ENCODE measurements around the gene ADAT2. TPM values are rescaled to one million over a fixed set of nuclear protein-coding genes. Genes with fewer than 3 reads are reported as not detected.

Gene ADAT2
- total RNA-seq: 1 to 10 TPM; 5.7 TPM
- 3.6 TPM for polyA plus RNA-seq (ENCODE audit: insufficient read depth, low read depth, low replicate concordance)
- long read RNA-seq, donor 1, transcript ADAT2-201 (6 exons, 2,065 nt): major isoform, 5 of 37 reads
- long read RNA-seq, donor 1, partial matches to known transcripts: 32 of 37 reads
- long read RNA-seq, donor 1, other reads (novel, unspliced or antisense): 0 of 37 reads
- long read RNA-seq, donor 2, partial matches to known transcripts: 0 of 1 reads
- long read RNA-seq, donor 2, other reads (novel, unspliced or antisense): 0 of 1 reads

DNA sequence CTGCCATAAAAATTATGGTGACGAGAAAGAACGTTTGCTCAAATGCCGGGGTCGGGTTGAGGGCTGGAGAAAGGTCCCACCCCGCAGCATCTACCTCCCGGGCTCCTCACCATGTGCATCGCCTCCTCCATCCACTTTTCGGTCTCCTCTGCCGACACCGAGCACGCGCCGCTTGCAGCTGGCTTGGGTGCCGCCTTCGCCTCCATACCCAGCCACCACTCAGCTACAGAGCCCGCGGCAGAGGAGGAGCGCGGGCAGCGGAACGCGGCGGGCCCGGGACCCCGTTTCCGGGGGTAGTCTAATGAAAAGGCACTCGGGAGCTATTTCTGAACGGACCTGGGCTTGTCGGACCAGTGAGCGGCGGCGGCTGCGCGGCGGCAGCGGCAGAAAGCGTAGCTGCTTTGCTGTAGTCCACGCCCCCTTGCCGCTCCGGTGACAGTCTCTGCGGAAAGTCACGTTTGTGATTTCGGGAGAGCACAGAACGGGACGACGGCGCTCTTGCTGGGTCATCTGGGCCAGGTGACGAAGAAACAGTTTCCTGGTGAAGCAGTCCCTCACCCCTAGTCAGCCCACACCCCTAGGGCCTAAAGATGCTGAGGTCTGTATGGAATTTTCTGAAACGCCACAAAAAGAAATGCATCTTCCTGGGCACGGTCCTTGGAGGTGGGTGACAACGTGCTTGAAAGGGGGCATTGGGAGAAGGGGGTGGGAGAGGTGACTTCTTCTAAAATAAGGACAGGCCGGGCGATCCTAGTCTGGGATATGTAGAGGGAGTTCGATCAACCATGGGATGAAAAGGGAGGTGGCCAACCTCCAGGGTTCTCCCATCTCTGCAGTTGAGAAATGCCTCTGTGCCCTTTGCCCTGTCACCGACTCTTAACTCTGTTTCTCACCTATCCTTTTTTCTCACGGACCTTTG lies at the start of gene ADAT2, which contains the start of gene PEX3:
TSS of gene ADAT2 (minus strand) at position 243 of the 919 bp plus-strand sequence. CDS start at position 206, 37 bp downstream.
TSS of gene PEX3 (plus strand) at position 353 of the 919 bp plus-strand sequence. CDS start at position 591, 238 bp downstream.
- H3K4me1 ChIP-seq: peaks cover 14% of the 10 kb centered on the region
- no peaks in the 10 kb centered on the region for H3K27me3 ChIP-seq
- intact Hi-C loops (cut with DNase I; ENCODE audit: low total_unique reads): no loop called here
- H3K9me3 ChIP-seq: no peaks in the 10 kb centered on the region
- peak within 1 kb of the TSS; percentile 56 to 70 for H3K27ac ChIP-seq
- peak within 1 kb of the TSS; percentile 60 to 71 for H3K4me3 ChIP-seq
- 1 to 3% methylated on average over 16 to 56 of the region's 56 CpGs for WGBS, 2 donors
- DNase-seq: peak; percentile 94
- no peak for TF ChIP-seq POLR2A (IDR thresholded peaks at IDR 0.05)
- TF ChIP-seq, protein P1, sequence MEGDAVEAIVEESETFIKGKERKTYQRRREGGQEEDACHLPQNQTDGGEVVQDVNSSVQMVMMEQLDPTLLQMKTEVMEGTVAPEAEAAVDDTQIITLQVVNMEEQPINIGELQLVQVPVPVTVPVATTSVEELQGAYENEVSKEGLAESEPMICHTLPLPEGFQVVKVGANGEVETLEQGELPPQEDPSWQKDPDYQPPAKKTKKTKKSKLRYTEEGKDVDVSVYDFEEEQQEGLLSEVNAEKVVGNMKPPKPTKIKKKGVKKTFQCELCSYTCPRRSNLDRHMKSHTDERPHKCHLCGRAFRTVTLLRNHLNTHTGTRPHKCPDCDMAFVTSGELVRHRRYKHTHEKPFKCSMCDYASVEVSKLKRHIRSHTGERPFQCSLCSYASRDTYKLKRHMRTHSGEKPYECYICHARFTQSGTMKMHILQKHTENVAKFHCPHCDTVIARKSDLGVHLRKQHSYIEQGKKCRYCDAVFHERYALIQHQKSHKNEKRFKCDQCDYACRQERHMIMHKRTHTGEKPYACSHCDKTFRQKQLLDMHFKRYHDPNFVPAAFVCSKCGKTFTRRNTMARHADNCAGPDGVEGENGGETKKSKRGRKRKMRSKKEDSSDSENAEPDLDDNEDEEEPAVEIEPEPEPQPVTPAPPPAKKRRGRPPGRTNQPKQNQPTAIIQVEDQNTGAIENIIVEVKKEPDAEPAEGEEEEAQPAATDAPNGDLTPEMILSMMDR (IDR thresholded peaks at IDR 0.05): peak in 1 of 3 experiments; percentile 22
- H3K36me3 ChIP-seq (ENCODE audit: low read depth, missing control alignments): no peaks in the 10 kb centered on the region

DNA sequence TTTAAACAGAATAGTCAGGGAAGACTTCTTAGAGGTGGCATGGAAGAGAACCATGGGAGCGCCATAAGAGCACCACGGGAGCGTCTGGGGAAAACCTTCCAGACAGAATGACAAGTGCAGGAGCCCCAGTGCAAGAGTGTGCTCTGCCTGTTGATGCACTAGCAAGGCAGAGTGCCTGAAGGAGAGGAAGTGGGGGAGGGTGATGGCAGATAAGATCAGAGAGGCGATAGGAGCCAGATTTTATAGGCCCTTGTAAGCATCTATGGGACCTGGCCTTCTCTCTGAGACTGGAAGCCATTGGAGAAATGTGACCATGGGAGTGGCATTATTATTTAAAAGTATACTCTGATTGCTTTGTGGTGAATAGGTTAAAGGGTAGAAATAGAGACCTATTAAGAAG lies 47.9 kb upstream of the ADAT2 start:
- Histone ChIP-seq H3K4me1 (no peaks in the 10 kb centered on the region), H3K27ac (no peak overlapping the region), H3K27me3 (no peaks in the 10 kb centered on the region), H3K9me3 (no peaks in the 10 kb centered on the region), H3K36me3 (ENCODE audit: low read depth, missing control alignments) (no peaks in the 10 kb centered on the region), H3K4me3 (no peak overlapping the region)
- TF ChIP-seq POLR2A (IDR thresholded peaks at IDR 0.05): no peak
- TF ChIP-seq, protein P1 (IDR thresholded peaks at IDR 0.05): no peak
- DNase-seq: no peak
- intact Hi-C loops (cut with DNase I; ENCODE audit: low total_unique reads): no loop called here
- 80 to 82% methylated on average over 4 of the region's 4 CpGs for WGBS, 2 donors

DNA sequence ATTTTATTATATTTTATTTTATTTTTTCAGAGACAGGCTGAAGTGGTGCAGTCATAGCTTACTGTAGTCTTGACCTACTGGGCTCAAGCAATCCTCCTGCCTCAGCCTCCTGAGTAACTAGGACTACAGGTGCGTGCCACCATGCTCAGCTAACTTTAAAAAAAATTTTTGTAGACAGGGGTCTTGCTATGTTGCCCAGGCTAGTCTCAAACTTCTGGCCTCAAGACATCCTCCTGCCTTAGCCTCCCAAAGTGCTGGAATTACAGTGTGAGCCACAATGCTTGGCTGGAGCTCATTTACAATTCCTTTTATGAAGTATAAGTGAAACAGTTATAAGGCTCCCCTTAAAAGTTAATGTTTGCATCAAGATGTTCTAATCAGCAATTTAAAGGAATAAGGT lies 46.5 kb upstream of the ADAT2 start:
- Histone ChIP-seq H3K4me1 (no peaks in the 10 kb centered on the region), H3K27ac (no peak overlapping the region), H3K27me3 (no peaks in the 10 kb centered on the region), H3K9me3 (no peaks in the 10 kb centered on the region), H3K4me3 (no peak overlapping the region), H3K36me3 (ENCODE audit: low read depth, missing control alignments) (no peaks in the 10 kb centered on the region)
- TF ChIP-seq POLR2A (IDR thresholded peaks at IDR 0.05): no peak
- TF ChIP-seq, protein P1 (IDR thresholded peaks at IDR 0.05): no peak
- DNase-seq: no peak
- intact Hi-C loops (cut with DNase I; ENCODE audit: low total_unique reads): no loop called here
- WGBS, 2 donors: 95 to 100% methylated on average over 1 of the region's 1 CpG

DNA sequence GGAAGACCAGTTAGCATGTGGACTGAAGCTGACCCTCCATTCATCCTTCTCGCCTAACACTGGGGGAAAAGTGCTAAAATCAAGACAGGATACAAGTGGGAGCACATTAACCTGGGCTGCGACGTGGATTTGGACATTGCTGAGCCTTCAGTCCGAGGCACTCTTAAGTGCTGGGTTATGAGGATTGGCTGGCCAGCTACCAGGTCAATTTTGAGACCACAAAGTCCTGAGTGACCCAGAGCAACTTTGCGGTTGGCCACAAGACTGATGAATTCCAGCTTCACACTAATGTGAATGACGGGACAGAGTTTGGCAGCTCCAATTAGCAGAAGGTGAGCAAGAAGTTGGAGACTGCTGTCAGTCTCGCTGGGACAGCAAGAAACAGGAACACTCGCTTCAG lies 40.3 kb upstream of the ADAT2 start:
- TF ChIP-seq POLR2A (IDR thresholded peaks at IDR 0.05): no peak
- TF ChIP-seq, protein P1 (IDR thresholded peaks at IDR 0.05): no peak
- no peaks in the 10 kb centered on the region for H3K27me3 ChIP-seq
- H3K9me3 ChIP-seq: no peaks in the 10 kb centered on the region
- intact Hi-C loops (cut with DNase I; ENCODE audit: low total_unique reads): no loop called here
- no peak overlapping the region for H3K4me3 ChIP-seq
- no peak for DNase-seq
- no peaks in the 10 kb centered on the region for H3K4me1 ChIP-seq
- no peak overlapping the region for H3K27ac ChIP-seq
- no peaks in the 10 kb centered on the region for H3K36me3 ChIP-seq (ENCODE audit: low read depth, missing control alignments)
- 89 to 92% methylated on average over 8 of the region's 8 CpGs for WGBS, 2 donors
